GM19324 (cell line): ENCODE measurements around the gene RTN4IP1.

Experiments
- ATAC-seq: cut with Tn5 transposase; IDR thresholded peaks from one replicate; pipeline ENCODE4 v1.9.1; 2021; ENCODE audit warnings: mild to moderate bottlenecking, moderate library complexity; ENCODE audit not compliant: unreplicated experiment, low FRiP score

The RTN4IP1 gene

GRCh38 chr6:106629103-106629858 lies at the start of gene RTN4IP1, which contains the start of gene QRSL1:
Gene RTN4IP1, minus strand, starts transcription at chr6:106629498. Its CDS starts 477 bp downstream, at chr6:106629021.
Gene QRSL1, plus strand, starts transcription at chr6:106629578. Its CDS starts 104 bp downstream, at chr6:106629682.
- ATAC-seq: peak; percentile 80

- no peak for ATAC-seq
These were observed 48.0 kb upstream of the RTN4IP1 start for GRCh38 chr6:106677282-106677681.

GRCh38 chr6:106674541-106675229 lies 45.4 kb upstream of the RTN4IP1 start:
- no peak for ATAC-seq

GRCh38 chr6:106671651-106672050 lies 42.4 kb upstream of the RTN4IP1 start:
- no peak for ATAC-seq

- no peak for ATAC-seq
These were observed 40.9 kb upstream of the RTN4IP1 start for GRCh38 chr6:106670236-106670635.

GRCh38 chr6:106667022-106667402 lies 37.7 kb upstream of the RTN4IP1 start:
- ATAC-seq: no peak

- ATAC-seq: peak; percentile 99
These were observed 37.2 kb upstream of the RTN4IP1 start for GRCh38 chr6:106666282-106667021.

GRCh38 chr6:106662458-106662857 lies 33.2 kb upstream of the RTN4IP1 start:
- ATAC-seq: no peak

- no peak for ATAC-seq
These were observed 30.6 kb upstream of the RTN4IP1 start for GRCh38 chr6:106659859-106660258.

GRCh38 chr6:106658469-106658868 lies 29.2 kb upstream of the RTN4IP1 start:
- ATAC-seq: no peak

GRCh38 chr6:106648651-106649308 lies 19.5 kb upstream of the RTN4IP1 start:
- peak; percentile 67 for ATAC-seq

- ATAC-seq: no peak
These were observed 13.8 kb upstream of the RTN4IP1 start for GRCh38 chr6:106643061-106643460.

- ATAC-seq: no peak
These were observed 13.2 kb upstream of the RTN4IP1 start for GRCh38 chr6:106642476-106642875.

GRCh38 chr6:106639812-106640211 lies 10.5 kb upstream of the RTN4IP1 start:
- no peak for ATAC-seq

- ATAC-seq: peak; percentile 71
These were observed 8.5 kb upstream of the RTN4IP1 start for GRCh38 chr6:106637717-106638341.

GRCh38 chr6:106637051-106637716 lies 7.9 kb upstream of the RTN4IP1 start:
- peak; percentile 21 for ATAC-seq

- no peak for ATAC-seq
These were observed 5.3 kb upstream of the RTN4IP1 start for GRCh38 chr6:106634565-106634964.

- ATAC-seq: no peak
These were observed 2.0 kb upstream of the RTN4IP1 start for GRCh38 chr6:106631346-106631745.

GRCh38 chr6:106630366-106630765 lies 1.1 kb upstream of the RTN4IP1 start:
- ATAC-seq: no peak

- no peak for ATAC-seq
These were observed 513 bp upstream of the RTN4IP1 start for GRCh38 chr6:106629859-106630163.
